ENCODE data around the gene SEMA4D. TPM values are rescaled to one million over a fixed set of nuclear protein-coding genes. Genes with fewer than 3 reads are reported as not detected.

SEMA4D gene
- polyA plus RNA-seq, 1 donor from 2014 or later: 34.0 TPM

- no peaks in the 10 kb centered on the region for H3K9me2 ChIP-seq (ENCODE audit: insufficient read depth, low read length)
- H3K79me2 ChIP-seq (replicated peaks; ENCODE audit: insufficient read depth, low read length): peaks cover 26% of the 10 kb centered on the region
- no peak overlapping the region for H3K4me2 ChIP-seq (ENCODE audit: low read length)
- no peak overlapping the region for H2AFZ ChIP-seq (ENCODE audit: low read depth, low read length)
- H3K27ac ChIP-seq (ENCODE audit: low read length): no peak overlapping the region
- H3F3A ChIP-seq (ENCODE audit: insufficient read depth, low read length, poor library complexity, severe bottlenecking): no peaks in the 10 kb centered on the region
- no peaks in the 10 kb centered on the region for H3K36me3 ChIP-seq (ENCODE audit: insufficient read depth, low read length)
- TF ChIP-seq, protein P1, sequence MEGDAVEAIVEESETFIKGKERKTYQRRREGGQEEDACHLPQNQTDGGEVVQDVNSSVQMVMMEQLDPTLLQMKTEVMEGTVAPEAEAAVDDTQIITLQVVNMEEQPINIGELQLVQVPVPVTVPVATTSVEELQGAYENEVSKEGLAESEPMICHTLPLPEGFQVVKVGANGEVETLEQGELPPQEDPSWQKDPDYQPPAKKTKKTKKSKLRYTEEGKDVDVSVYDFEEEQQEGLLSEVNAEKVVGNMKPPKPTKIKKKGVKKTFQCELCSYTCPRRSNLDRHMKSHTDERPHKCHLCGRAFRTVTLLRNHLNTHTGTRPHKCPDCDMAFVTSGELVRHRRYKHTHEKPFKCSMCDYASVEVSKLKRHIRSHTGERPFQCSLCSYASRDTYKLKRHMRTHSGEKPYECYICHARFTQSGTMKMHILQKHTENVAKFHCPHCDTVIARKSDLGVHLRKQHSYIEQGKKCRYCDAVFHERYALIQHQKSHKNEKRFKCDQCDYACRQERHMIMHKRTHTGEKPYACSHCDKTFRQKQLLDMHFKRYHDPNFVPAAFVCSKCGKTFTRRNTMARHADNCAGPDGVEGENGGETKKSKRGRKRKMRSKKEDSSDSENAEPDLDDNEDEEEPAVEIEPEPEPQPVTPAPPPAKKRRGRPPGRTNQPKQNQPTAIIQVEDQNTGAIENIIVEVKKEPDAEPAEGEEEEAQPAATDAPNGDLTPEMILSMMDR (IDR thresholded peaks at IDR 0.05; ENCODE audit: poor library complexity, severe bottlenecking): no peak
- TF ChIP-seq SMC3 (conservative IDR thresholded peaks at IDR 0.05; ENCODE audit: poor library complexity): no peak
- no peak for TF ChIP-seq REST (IDR thresholded peaks at IDR 0.05; ENCODE audit: borderline replicate concordance)
- TF ChIP-seq EZH2 (IDR thresholded peaks at IDR 0.05; ENCODE audit: borderline replicate concordance, insufficient read depth, low read length, poor library complexity, severe bottlenecking): no peak
- TF ChIP-seq TAF1 (IDR thresholded peaks at IDR 0.05; ENCODE audit: low read depth): no peak
- no peak for TF ChIP-seq MXI1 (conservative IDR thresholded peaks at IDR 0.05; ENCODE audit: poor library complexity, severe bottlenecking)
- TF ChIP-seq POLR2AphosphoS5 (IDR thresholded peaks at IDR 0.05): no peak
- no peak for TF ChIP-seq RAD21 (conservative IDR thresholded peaks at IDR 0.05)
- no peak for TF ChIP-seq EP300 (conservative IDR thresholded peaks at IDR 0.05; ENCODE audit: poor library complexity, severe bottlenecking)
- no peak overlapping the region for H3K9ac ChIP-seq (ENCODE audit: low read length)
- no peak overlapping the region for H3K4me3 ChIP-seq (ENCODE audit: low read length)
- no peaks in the 10 kb centered on the region for H3K9me3 ChIP-seq (ENCODE audit: low read length)
- no peaks in the 10 kb centered on the region for H4K20me1 ChIP-seq (ENCODE audit: insufficient read depth)
- H3K27me3 ChIP-seq (ENCODE audit: insufficient read depth, low read depth, low read length): no peaks in the 10 kb centered on the region
These were observed 56.8 kb downstream of the SEMA4D start for GRCh38 chr9:89440951-89441654.

DNA sequence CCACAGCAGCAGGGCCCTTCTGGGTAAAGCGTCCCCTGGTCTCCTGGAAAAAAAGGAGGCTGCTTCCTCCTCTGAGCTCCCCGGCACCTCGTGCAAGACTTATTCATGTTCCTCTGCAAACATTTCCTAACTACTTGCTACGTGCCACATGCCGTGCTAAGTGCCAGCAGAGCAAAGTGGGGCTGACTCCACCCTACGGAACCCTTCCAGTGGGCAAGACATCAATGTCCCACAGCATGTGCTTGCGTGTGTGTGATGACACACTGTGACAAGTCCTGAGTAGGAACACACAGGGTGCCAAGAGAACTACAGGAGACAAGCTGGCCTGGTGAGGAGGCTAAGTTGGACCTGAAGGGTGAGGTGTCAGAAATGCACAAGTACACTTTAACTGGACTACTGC lies 57.4 kb downstream of the SEMA4D start:
- Histone ChIP-seq H3K36me3 (ENCODE audit: insufficient read depth, low read length) (no peaks in the 10 kb centered on the region), H3K9ac (ENCODE audit: low read length) (no peak overlapping the region), H3K4me2 (ENCODE audit: low read length) (no peak overlapping the region), H3F3A (ENCODE audit: insufficient read depth, low read length, poor library complexity, severe bottlenecking) (no peaks in the 10 kb centered on the region), H3K9me3 (ENCODE audit: low read length) (no peaks in the 10 kb centered on the region), H3K79me2 (replicated peaks; ENCODE audit: insufficient read depth, low read length) (peaks cover 30% of the 10 kb centered on the region), H3K9me2 (ENCODE audit: insufficient read depth, low read length) (no peaks in the 10 kb centered on the region), H3K27me3 (ENCODE audit: insufficient read depth, low read depth, low read length) (no peaks in the 10 kb centered on the region), H2AFZ (ENCODE audit: low read depth, low read length) (no peak overlapping the region), H3K27ac (ENCODE audit: low read length) (no peak overlapping the region), H3K4me3 (ENCODE audit: low read length) (no peak overlapping the region), H4K20me1 (ENCODE audit: insufficient read depth) (no peaks in the 10 kb centered on the region)
- TF ChIP-seq EP300 (conservative IDR thresholded peaks at IDR 0.05; ENCODE audit: poor library complexity, severe bottlenecking): no peak
- TF ChIP-seq SMC3 (conservative IDR thresholded peaks at IDR 0.05; ENCODE audit: poor library complexity): no peak
- TF ChIP-seq MXI1 (conservative IDR thresholded peaks at IDR 0.05; ENCODE audit: poor library complexity, severe bottlenecking): no peak
- no peak for TF ChIP-seq RAD21 (conservative IDR thresholded peaks at IDR 0.05)
- TF ChIP-seq EZH2 (IDR thresholded peaks at IDR 0.05; ENCODE audit: borderline replicate concordance, insufficient read depth, low read length, poor library complexity, severe bottlenecking): no peak
- TF ChIP-seq TAF1 (IDR thresholded peaks at IDR 0.05; ENCODE audit: low read depth): no peak
- no peak for TF ChIP-seq REST (IDR thresholded peaks at IDR 0.05; ENCODE audit: borderline replicate concordance)
- TF ChIP-seq, protein P1 (IDR thresholded peaks at IDR 0.05; ENCODE audit: poor library complexity, severe bottlenecking): no peak
- TF ChIP-seq POLR2AphosphoS5 (IDR thresholded peaks at IDR 0.05): no peak
